GM18507 (cell line): ENCODE results near the gene ELMO2.

Experiments
- DNase-seq: peaks from one replicate; pipeline ENCODE4 v3.0.0; 2011; ENCODE audit warnings: low read depth; ENCODE audit not compliant: insufficient read length; ENCODE audit errors: extremely low spot score
- FAIRE-seq: peaks from 2 replicates; lab custom pipeline; 2011; peaks lifted over from hg19 to GRCh38; lab: Jason Lieb, UNC

ELMO2 gene, protein sequence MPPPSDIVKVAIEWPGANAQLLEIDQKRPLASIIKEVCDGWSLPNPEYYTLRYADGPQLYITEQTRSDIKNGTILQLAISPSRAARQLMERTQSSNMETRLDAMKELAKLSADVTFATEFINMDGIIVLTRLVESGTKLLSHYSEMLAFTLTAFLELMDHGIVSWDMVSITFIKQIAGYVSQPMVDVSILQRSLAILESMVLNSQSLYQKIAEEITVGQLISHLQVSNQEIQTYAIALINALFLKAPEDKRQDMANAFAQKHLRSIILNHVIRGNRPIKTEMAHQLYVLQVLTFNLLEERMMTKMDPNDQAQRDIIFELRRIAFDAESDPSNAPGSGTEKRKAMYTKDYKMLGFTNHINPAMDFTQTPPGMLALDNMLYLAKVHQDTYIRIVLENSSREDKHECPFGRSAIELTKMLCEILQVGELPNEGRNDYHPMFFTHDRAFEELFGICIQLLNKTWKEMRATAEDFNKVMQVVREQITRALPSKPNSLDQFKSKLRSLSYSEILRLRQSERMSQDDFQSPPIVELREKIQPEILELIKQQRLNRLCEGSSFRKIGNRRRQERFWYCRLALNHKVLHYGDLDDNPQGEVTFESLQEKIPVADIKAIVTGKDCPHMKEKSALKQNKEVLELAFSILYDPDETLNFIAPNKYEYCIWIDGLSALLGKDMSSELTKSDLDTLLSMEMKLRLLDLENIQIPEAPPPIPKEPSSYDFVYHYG

DNA sequence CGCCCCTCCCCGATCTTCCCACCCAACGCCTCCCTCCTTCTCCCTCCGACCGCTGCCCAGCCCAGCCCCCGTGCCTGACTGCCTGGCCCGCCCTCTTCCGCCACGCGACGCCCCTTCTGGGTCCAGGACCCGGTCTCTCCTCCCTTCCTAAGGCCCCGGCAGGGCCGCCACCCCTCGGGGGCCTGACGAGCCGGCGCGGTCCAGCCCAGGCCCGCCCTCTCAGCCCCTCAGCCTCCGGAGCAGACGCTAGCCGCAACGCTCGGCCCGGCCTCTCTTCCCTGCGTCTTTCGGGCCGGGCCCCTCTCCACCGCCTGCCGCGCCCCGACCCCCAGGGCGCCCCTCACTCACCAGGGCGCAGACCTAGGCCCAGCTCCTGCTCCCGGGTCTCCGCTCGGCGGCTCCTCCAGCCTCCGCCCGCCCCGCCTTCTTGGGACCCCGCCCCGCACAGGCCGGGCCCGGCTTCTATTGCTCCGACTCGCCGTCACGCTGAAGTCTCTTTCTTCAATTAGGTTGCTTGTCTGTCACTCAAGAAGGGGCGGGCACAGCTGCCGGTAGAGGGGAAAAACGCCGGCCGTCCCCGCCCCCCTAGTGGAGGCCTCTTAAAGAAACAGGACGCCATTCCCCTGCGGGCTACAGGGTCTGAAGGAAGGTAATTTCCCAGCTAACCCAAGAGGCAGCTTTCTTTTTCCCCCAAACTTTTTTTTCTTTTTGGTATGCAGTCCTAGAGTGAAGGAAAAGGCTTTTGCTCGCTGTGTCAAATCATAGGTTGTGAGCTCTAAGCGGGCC is at the start of gene ELMO2:
Gene ELMO2, minus strand, starts transcription at position 416 of the 786 bp plus-strand sequence. CDS start 12,133 bp downstream, outside the sequence.
- DNase-seq, result peak; percentile 82
- peak; percentile 81 for FAIRE-seq

DNA sequence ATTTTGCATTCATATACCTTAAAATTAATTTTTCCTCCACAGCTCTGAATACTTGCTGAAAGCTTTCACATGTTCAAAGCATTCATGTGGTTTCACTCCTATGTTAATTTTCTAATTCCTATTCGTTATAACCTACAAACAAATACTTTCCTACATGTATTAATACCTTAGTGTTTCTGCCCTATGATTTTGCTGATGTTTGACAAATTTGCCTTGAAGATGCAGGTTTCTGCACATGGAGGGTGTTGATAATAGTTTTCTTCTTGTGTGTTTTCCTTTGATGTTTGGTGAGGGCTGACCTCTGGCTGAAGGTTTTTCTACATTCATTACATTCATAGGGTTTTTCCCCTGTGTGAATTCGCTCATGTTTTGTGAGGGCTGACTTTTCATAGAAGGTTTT is 49.3 kb upstream of the ELMO2 start:
- DNase-seq, result no peak
- FAIRE-seq, result no peak

DNA sequence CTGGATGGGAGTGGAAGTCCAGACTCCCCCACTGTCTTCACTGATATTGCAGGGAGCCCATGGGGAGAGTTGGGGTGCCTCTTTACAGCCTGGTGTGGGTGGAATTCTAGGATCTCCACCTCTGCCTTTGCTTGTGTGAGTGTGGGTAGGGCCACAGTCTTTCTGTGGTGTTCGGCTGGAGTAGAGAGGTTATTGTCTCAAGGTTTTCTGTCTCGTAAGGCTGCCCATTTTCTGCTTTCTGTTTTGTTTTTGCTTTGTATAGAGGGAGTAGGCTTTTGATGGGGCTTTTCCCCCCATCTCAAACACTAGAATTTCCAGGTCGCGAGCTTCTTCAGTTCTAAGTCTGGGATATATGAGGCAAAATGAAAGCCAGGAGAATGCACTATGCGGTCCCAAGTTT is 40.4 kb upstream of the ELMO2 start:
- FAIRE-seq, result no peak
- DNase-seq, result no peak

DNA sequence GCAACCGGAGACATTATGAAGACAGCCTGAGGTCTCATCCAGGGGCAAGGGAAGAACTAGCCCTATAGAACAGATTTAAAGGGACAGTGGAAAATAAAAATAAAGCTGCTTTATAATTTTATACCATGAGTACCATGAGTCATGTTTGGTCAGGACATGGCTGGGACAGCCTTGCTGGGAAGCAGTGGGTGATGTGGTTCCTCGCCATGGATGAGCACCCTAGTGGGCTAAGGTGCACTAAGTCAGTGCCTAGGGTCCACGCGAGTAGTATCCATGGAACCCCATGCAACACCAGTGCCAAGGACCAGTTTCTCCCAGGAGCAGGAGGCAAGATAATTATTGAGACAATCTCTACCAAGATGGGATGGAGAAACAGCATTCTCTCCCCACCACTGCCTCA is 33.4 kb upstream of the ELMO2 start:
- no peak for FAIRE-seq

DNA sequence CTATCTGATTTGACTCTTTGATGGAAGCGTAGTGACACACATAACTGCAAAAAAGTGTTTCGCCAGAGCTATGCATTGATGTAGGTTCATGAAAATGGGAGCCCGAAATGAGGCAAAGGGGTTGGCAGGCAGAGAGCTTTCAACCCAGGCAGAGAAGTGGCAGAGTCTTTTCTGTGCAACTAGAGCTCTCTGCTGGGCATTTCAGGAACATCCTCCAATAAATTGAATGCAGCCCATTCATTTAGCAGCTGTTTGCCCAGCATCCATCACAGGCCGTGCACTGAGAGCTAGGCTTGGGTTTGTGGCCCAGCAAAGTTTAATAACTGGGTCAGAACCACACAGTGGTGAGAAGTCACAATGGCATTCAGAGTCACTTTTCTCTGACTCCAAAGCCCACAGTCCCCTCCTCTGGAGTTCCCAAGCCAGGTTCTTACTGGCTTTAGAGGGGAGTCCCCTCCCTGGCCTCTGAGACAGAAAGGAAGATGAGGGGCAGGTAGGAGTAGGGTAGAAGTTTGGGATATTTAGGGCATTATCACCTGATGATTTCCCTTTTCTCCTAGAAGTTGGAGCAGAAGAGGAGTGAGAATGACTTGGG is 31.8 kb upstream of the ELMO2 start:
- DNase-seq, result no peak
- peak; percentile 53 for FAIRE-seq

More for the DNA sequence above, 33.4 kb upstream of the ELMO2 start:
- no peak for DNase-seq

DNA sequence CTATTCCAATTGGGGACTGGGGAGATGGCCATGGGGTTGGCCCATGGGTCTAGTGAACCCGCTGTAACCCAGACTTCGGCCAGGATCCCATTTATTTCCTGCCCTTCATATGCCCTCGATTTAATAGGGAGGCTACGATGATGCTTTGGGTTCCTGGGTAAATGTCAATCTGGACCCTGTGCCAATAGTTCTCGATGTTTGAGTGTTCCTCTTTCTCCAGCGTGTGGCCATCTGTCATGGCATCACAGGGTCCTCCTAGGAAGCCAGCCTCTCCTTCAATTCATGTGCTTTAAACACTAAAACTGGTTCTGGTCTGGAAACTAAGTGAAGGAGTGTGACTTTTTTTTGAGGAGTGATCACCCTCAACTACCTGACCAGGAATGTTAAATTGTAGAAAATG is 28.7 kb upstream of the ELMO2 start:
- no peak for DNase-seq

DNA sequence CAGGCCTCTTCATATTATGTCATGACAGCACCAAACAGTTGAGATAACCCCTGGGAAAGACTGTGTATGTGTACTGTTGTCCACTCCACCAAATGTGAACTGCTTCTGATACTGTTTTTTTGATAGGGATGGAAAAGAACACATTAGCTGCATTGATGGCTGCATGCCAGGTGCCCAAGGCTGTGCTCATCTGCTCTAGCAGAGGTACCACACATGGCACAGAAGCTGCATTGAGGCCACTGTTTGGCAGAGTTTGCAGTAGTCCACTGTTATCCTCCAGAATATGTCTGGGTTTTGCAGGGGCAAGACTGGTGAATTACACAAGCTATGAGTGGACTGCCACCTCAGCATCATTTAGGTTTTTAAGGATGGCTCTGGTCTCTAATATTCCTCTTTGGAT is 28.2 kb upstream of the ELMO2 start:
- FAIRE-seq, result no peak
- no peak for DNase-seq

More for the DNA sequence above, 28.7 kb upstream of the ELMO2 start:
- no peak for FAIRE-seq

DNA sequence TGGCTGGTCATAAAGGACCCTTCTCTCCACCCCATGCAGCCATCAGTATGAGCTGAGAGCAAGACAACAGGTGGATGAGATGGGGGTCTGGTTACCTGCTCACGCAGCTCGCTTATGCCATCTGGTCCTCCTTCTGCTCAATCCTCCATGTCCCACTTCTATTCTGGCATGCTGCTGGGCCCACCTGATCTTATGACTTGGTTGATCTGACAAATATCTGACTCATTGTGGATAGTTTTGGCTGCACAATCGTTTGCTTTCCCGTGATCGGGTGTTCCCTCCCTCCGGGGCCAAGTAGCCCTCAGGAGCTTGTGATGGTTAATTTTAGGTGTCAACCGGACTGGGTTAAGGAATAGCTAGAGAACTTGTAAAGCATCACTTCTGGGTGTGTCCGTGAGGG is 26.6 kb upstream of the ELMO2 start:
- FAIRE-seq (no peak), DNase-seq (no peak)

DNA sequence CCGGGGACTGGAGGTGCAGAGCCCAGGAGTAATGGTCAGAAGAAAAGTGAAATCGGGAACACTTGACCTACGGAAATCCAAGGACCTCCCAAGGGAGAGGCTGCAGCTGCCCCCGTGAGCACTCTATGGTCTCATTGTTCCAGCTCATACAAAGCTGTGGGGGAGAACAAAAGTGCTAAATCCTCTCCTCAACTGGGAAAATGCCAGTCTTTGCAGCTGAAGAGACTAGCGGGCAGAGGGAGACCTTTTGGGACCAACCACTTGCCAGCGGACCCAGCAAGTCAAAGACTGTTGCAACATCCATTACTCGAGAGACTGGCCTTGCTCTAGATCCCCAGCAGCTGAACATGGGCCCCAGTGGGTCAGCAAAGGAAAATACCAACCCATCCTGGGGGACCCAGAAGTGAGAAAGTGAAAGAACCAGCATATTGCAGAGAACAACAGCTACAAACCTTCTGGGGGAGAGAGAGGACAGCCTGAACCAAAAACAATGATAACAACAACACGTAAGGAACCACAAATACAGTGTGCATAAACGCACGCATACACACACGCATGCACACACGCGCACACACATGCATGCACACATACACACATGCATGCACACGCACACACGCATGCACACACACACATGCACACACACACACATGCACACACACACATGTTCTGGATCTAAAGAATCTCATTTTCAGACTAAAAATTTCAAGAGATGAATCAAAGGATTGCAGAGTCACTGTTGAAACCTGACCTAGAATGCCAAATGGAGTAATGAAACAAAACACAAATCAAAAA is 24.7 kb upstream of the ELMO2 start:
- DNase-seq, result no peak
- FAIRE-seq, result no peak

DNA sequence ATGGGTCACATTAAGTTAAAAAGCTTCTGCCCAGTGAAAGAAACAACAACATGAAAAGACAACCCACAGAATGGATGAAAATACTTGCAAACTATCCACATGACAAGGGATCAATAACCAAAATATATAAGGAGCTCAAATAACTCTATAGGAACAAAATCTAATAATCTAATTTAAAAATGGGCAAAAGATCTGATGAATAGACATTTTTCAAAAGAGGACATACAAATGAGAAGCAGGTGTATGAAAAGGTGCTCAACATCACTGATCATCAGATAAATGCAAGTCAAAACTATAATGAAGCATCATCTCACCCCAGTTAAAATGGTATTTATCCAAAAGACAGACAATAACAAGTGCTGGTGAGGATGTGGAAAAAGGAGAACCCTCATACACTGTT is 21.0 kb upstream of the ELMO2 start:
- no peak for FAIRE-seq
- DNase-seq, result no peak

DNA sequence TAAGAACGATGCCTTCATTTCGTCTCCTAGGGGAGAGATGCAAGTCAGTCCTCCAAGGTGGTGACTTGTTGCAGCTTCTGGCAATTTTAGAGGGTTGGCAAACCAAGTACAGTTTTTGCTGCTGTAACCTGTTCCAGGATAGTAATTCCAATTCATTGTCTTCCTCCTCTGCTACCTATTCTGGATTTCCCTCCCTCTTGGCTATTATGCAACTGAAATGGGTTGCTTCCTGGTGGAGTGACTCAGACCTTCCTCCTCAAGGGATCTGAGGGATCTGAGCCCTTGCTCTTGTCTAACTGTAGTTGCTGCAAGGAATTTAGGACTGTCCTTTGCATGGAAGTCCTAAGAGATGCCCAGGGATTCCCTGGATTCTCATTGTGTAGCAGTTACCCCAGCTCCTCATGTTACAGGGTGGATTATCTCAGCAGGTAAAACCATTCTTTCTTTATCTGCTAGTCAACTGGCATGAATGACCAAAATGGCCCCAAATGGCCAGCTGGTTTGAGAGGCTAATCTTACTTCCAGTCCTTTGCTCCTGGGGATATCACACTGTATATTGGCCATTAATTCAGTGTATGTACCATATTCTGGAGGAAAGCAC is 17.6 kb upstream of the ELMO2 start:
- DNase-seq, result no peak
- FAIRE-seq, result no peak

DNA sequence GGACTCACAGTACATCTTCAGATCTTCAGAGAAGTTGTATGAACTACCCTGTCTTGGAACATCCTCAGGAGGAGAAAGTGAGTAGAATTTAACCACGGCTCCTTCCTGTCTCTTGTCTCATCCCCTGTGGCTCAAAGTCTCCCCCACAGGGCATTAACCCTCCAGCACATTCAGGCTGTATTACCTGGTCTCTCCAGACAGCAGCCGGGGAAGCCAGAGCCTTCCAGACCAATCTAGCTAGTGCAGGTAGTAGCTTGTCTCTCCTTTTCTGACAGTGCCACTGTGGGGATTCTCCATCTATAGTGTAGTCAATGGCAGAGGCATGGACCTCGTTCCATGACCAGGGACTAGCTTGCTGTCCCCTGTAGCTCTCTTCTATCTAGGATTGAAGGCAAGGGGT is 16.9 kb upstream of the ELMO2 start:
- DNase-seq, result no peak
- FAIRE-seq, result no peak

DNA sequence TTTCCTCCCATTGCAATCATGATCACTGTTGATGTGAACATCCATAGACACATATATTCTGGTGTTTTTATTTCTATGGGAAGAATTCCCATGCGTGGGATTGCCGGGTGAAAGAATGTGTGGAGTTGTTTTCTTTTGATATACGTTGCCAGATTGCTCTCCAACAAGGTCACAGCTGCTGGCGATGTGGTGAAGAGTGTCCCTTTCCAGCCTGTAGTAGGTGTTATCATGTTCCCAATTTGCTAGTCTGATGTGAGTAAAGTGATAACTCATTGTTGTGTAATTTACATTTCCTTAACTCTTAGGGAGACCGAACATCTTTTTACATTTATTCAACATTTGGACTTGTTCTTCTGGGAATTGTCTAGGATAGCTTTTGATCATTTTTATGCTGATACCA is 14.5 kb upstream of the ELMO2 start:
- FAIRE-seq (no peak), DNase-seq (no peak)

DNA sequence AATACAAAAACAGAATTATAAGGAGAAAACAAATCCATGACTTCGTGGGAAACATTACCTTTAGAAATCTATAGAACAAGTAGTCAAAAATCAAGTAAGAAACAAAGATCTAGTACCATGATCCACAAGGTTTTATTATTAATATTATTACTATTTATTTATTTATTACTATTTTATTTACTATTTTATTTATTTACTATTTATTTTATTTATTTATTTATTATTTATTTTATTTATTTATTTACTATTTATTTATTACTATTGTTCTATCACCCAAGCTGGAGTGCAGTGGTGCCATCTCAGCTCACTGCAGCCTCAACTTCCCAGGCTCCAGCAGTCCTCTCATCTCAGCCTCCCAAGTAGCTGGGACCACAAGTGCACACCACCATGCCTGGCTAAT is 13.5 kb upstream of the ELMO2 start:
- no peak for FAIRE-seq
- DNase-seq, result no peak

DNA sequence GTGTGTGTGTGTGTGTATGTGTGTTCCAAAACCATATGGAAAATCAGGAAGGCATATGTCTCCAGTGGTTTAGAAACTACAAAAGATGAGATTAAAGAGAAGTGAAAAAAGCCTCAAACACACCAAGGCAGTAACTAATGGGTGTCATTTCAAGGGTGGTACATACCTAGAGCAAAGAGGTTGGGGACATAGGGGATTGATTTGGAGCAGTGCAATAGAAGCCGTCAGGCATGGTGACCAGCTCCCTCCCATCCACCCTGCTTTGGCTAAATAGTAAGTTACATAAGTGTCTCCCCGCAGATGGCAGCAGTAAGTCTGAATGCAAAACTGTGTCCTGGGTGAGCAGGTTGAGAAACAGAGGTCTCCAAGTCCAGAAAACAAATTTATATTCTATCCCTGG is 10.4 kb upstream of the ELMO2 start:
- no peak for DNase-seq
- no peak for FAIRE-seq

DNA sequence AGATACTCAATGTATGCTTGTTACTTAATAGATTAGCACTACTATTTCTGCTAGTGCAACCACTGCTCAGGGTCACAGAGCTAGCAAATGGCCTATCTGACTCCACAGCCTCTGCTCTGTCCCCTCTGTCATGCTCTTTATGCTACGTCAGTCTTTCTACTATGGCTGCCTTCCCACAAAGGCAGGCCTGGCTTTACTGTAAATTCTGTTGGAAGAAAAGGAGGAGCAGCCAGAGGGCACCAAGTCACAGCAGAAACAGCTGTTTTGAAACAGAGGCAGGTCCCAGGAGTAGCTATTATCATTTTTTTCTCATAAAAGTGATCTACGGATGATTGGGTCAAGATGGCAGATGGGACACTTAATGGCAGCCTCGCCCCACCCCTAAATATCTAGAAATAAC is 10.0 kb upstream of the ELMO2 start:
- FAIRE-seq (no peak), DNase-seq (no peak)

DNA sequence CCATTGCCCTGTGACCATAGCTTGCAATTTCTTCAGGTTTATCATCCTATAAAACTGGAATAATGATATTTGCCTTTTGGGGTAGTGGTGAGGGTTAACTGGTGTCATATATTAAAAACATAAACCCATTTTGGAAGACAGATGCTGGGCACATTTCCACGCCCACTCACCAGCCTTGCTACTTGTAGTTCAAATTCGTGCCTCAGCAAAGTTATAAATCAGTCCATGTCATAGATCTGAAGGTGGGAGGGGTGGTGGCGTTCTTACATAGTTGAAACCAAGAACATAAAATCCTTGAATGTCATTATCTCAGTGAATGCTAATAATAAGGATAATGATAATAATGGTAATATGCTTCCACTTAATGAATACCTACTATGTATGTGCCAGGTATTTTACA is 9.4 kb upstream of the ELMO2 start:
- no peak for FAIRE-seq
- no peak for DNase-seq

DNA sequence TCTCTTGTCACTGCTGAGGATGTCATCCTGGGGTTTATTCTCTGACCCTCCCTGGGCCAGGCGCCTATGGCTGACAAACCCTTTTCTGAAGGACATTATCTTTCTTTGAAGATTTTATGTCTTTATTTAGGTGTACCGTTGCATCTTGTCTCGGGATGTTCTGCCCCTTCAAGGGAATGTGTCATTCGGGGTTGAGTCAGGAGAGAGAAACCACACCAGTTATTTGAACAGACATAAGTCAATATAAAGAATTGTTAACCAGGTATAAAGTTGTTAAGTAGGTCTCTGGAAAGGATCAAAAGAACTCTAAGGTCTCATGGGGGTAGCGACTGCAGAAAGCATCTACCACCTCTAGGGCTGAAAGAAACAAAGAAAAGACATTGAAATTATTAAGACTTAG is 8.2 kb upstream of the ELMO2 start:
- FAIRE-seq (no peak), DNase-seq (no peak)

DNA sequence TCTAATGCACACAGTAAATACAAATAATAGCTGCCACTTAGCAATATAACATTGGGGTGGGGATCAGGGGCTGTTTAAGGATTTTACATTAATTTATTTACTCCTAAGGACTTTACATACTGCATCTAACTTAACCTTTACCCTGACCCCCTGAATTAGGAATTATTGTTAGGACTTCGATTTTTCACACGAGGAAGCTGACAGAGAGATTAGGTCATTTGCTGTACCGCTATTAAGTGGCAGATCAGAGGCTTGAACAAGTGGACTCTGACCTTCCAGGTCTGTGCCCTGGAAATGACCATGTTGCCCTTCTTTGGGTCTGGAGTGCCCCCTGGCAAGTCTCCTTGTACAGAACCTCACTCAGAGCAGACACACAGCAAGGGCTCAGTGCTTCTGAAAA is 5.2 kb upstream of the ELMO2 start:
- FAIRE-seq, result no peak

More for the DNA sequence above, 5.2 kb upstream of the ELMO2 start:
- no peak for DNase-seq
